NCI-H2107 (cell line): ENCODE measurements around the gene FOXP1.

ENCODE experiments used
- DNase-seq: peaks from one replicate; lab custom pipeline; 2025; lab: John Stamatoyannopoulos, UW

The FOXP1 gene

GRCh38 chr3:71504250-71505036, 79.1 kb downstream of the FOXP1 start:
- DNase-seq: no peak

- DNase-seq: no peak
Measured at GRCh38 chr3:71503525-71504249, 79.8 kb downstream of the FOXP1 start.

DNA sequence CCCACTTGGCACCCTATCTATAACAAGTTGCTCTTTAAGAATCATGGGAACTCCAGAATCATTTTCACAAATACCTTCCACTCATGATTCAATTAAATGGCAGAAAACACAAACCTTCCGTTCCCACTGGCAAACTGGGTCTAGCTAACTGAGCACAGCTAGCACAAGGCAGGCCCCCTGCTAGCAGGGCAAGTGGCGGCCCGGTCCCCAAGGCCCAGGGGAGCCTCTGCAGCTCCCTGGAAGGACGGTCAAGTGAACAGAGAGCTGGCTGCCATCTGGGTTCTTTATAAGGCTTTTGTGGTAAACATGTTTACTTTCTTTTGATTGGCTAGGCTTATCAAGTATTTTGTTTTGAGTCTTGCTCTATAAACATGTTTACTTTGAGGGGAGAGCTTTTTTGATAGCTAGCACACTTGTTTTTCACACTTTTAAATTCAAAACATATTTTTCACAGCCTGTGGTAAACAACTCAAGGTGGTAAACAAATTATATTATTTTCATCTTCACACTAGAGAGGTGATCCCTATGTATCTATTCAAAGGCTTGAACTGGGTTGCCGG, 81.4 kb downstream of the FOXP1 start:
- DNase-seq: peak; percentile 14

GRCh38 chr3:71500696-71501095, 82.8 kb downstream of the FOXP1 start:
- DNase-seq: no peak

GRCh38 chr3:71499227-71499876, 84.2 kb downstream of the FOXP1 start:
- DNase-seq: no peak

DNA sequence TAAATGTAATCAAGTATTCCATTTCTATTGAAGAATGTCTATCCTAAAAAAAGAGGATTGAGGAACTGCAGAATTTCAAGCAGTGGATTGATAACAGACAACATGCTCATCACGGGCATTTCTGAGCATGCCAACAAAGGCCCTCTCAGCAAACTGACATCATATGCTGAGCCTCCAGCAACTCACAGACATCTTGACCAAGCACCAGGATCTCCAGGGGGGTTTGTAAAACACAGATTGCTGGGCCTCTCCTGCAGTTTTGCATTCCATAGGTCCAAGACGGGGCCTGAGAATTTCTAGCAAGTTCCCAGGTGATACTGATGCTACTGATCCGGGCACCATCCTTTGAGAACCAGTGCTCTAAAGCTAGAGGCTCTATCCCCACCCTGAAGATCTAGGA, 85.0 kb downstream of the FOXP1 start:
- no peak for DNase-seq

- DNase-seq: no peak
Measured at GRCh38 chr3:71497971-71498444, 85.5 kb downstream of the FOXP1 start.

- DNase-seq: no peak
Measured at GRCh38 chr3:71497367-71497897, 86.1 kb downstream of the FOXP1 start.

GRCh38 chr3:71495708-71496472, 87.6 kb downstream of the FOXP1 start:
- DNase-seq: no peak

GRCh38 chr3:71494212-71494611, 89.3 kb downstream of the FOXP1 start:
- DNase-seq: no peak

DNA sequence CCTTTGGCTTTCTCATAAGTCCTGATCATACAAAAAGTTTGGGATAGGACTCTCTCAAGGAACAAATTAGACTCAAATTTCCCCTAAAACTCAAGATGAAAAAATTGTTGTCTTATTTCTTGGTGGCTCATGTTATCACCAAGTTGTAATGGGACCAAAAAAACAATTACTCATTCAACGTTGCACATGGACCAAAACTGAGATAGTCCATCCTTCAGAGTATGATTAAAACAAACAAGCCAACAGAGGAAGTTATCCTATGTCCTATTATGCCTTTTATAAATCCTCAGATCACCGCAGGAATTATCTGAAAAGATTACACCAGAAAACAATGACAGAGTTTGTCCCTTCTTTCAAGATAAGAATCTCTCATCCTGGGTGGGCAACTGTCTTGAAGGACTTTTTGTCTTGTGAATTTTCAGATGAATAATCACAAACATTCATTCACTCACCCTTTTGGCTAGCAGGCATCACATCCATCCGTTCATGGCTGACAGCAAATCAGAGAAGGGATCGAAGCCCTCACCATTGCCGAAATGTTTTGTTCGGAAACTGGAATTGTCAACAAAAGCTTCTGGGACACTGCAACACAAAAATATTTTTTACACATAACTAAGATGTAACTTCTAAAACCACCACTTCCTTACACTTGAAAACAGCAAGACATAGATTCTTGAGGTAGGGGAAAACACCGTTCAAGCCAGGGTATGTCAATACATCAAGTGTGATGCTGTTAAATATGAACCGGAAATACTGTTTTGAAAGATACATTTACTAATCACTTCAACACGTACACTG, 90.4 kb downstream of the FOXP1 start:
- DNase-seq: no peak

DNA sequence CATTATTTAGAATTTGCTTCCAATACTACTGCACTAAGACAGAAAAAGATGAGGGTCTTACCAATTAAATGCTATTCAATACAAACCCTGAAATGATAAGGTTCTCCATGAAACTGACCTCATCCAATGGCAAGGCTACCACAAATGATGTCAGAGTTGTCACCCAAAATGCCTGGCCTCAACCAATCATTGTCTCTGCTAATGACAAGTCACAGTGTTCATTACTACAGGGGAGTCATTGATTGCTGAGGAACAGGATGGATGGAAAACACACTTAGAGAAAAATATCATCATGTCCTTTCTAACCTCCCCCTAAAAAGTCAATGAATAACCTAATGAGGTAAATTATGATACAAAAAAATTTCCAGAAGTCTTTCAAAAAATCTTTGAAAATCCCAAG, 91.0 kb downstream of the FOXP1 start:
- DNase-seq: no peak

- no peak for DNase-seq
Measured at GRCh38 chr3:71491154-71491752, 92.3 kb downstream of the FOXP1 start.

DNA sequence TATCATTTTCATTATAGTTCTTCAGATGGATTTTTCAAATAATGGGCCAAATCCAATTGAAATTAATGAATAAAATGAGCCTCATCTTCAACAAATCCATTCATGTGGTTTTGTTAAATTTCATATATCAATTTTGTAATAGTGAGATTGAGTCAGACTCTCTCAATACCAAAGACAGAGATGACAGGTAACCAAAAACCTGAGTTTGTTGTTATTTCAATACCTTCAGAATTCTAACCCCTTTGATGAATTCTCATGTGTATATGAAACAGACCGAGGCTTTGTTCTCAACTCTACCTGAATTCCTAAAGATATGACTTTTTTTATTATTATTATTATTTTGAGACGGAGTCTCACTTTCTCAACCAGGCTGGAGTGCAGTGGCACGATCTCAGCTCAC, 92.8 kb downstream of the FOXP1 start:
- DNase-seq: no peak

DNA sequence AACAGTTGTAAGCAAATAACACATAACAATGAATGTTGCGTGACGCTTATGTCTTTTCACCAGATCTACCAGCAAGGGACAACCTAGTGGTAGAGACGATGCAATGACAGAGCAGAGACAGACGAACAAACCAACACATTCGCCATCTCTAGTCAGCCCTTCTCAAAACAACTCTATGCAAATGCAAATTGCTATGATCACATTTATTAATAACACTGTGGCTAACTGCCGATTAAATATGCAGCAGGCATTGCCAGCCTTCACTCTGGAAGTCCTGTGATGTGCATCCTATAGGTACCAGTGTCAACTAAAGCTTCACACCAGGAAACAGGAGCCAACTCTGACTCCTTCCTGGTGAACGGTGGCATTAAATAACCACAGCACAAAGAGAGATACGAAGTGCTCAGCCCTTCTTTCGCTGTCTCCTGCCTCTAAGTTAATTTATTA, 94.2 kb downstream of the FOXP1 start:
- no peak for DNase-seq

DNA sequence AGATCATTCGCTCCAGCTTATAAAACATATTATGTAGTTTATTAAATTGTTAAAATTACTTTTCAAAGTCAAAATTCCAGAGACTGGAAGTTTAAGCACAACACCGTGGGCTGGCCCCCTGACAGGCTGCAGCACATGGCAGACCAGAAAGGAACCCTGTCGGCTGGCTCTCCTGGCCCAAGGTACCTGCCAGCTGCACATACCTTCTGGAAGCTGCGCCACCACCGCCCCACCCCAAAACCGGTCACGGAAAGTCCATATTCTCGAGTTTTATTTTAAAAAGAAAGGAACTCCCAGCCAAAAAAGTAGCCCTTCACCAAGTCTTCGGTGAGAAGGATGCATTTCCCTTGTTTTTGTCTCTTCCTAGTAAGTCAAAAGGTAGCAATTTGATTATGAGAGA, 94.6 kb downstream of the FOXP1 start:
- no peak for DNase-seq

GRCh38 chr3:71488391-71488809, 95.1 kb downstream of the FOXP1 start:
- no peak for DNase-seq

- DNase-seq: no peak
Measured at GRCh38 chr3:71487418-71487817, 96.1 kb downstream of the FOXP1 start.

- no peak for DNase-seq
Measured at GRCh38 chr3:71486831-71487230, 96.7 kb downstream of the FOXP1 start.

DNA sequence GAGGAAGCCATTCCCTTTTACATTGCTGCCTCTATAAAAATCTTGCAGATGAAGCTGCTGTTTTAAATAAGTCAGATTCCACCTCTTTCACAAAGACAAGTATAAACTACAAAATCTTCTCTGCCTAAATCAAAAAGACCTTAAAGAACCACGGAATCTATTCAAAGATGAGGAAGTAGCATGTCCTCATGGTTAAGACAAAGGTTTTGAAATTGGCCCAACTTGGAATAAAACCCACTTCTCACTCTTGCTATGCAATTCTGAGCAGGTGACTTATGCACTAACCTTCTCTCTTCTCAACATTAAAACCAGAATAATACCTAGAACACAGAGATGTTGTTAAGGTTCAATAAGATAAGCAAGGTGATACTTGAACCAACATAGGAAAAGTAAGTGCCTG, 97.6 kb downstream of the FOXP1 start:
- no peak for DNase-seq
